Adrenal gland (tissue), 12 donors: ENCODE data around the gene METTL4. TPM values are rescaled to one million over a fixed set of nuclear protein-coding genes. Genes with fewer than 3 reads are reported as not detected.

ENCODE experiments used
- DNase-seq, 7 donors: peaks; one replicate each; pipeline ENCODE4 v3.0.0-alpha.2; 2019 to 2020
- H3K27ac ChIP-seq, 5 donors: fragments of 200-600 bp; sonication (generic) in 4 of 5; 1 replicate in 3 of 5; 2 replicates in 2 of 5; pipeline versions ENCODE4 v1.5.1 to v1.8.0; 2016 to 2020; ENCODE audit warnings: mild to moderate bottlenecking in 1 of 5
- H3K27me3 ChIP-seq: fragments of 200-600 bp; 2 replicates; pipeline ENCODE4 v1.8.0; 2021
- H3K36me3 ChIP-seq, 2 donors: fragments of 200-600 bp; replicated peaks in 1 of 2; 1 replicate in 1 of 2; 2 replicates in 1 of 2; pipeline versions ENCODE4 v1.5.1 to v1.8.0; 2018 to 2022
- H3K4me1 ChIP-seq, 2 donors: fragments of 200-600 bp; replicated peaks in 1 of 2; 1 replicate in 1 of 2; 2 replicates in 1 of 2; pipeline versions ENCODE4 v1.5.1 to v1.8.0; 2018 to 2021
- H3K4me3 ChIP-seq, 4 donors: fragments of 200-600 bp; sonication (generic) in 3 of 4; one replicate each; pipeline ENCODE4 v1.5.1; 2016 to 2018
- H3K9me3 ChIP-seq, 3 donors: fragments of 200-600 bp; sonication (generic) in 1 of 3; replicated peaks in 1 of 3; 1 replicate in 2 of 3; 2 replicates in 1 of 3; pipeline versions ENCODE4 v1.5.1 to v1.8.0; 2016 to 2021
- POLR2A ChIP-seq, 2 donors: fragments of 450-650 bp; IDR thresholded peaks; one replicate each; pipeline ENCODE4 v1.6.1; 2017; ENCODE audit warnings: antibody characterized with exemption in 2 of 2, mild to moderate bottlenecking in 2 of 2, moderate library complexity in 1 of 2
- WGBS, 4 donors: extraction: QIAGEN DNeasy Blood & Tissue Kit in 2 of 4; methylation state at CpG; one replicate each; pipeline versions ENCODE4 v1.1.5 to v1.1.7; 2013 to 2017; 5-methylcytosine and 5-hydroxymethylcytosine counted together
- intact Hi-C, 2 donors: fragments of 100-400 bp; cut with DNase I; formaldehyde crosslinking; loops; one replicate each; pipeline versions ENCODE4 v1.14.1 to v1.15.0; 2022 to 2023
- polyA plus RNA-seq, 3 donors: library from polyadenylated mRNA; stranded (reverse); fragments of 200-250 nt in 2 of 3; fragments of 350-450 nt in 1 of 3; fragmentation: Illumina TruSeq in 1 of 3; extraction: RNeasy Lipid Tissue Mini Kit (QIAGEN cat#74804) in 1 of 3; gene quantifications; one replicate each; pipeline ENCODE4 v1.2.3, GENCODE V29; 2013 to 2014
- total RNA-seq, 9 donors: library from RNA; depleted of rRNA in 4 of 9; stranded (reverse); fragments of >200 nt in 4 of 9; fragments of 120-200 nt in 1 of 9; fragmentation: NEBNext Ultra II Directional in 1 of 9; extraction: Animal tissue kit (Norgen Biotek cat#: 25700) in 1 of 9; gene quantifications; one replicate each; pipeline versions ENCODE4 v1.1.0 to v1.2.4, GENCODE V29; 2013 to 2023
- TF ChIP-seq, protein P1 (sequence below), 6 experiments: fragments of 450-650 bp in 4 of 6; fragments of 200-600 bp in 2 of 6; sonication (generic) in 1 of 6; IDR thresholded peaks; 1 replicate in 5 of 6; 2 replicates in 1 of 6; pipeline versions ENCODE4 v1.5.1 to v1.8.0; 2016 to 2021; ENCODE audit warnings: antibody characterized with exemption in 6 of 6, mild to moderate bottlenecking in 2 of 6, moderate library complexity in 1 of 6
- donor health status: healthy with polysubstance abuse.
- donor health status: Bipolar disorder and iron deficiency.
- donor health status: DM: yes; HTN: yes; CAD: no.
- donor health status: DM: no; HTN: no; CAD: no.
- donor health status: DM: no; HTN: no; CAD: no.
- donor health status: DM: yes; HTN: yes; CAD: no.

METTL4 gene
- total and polyA plus RNA-seq, 12 donors, result 1.3 to 8.7 (median 5.7) TPM

DNA sequence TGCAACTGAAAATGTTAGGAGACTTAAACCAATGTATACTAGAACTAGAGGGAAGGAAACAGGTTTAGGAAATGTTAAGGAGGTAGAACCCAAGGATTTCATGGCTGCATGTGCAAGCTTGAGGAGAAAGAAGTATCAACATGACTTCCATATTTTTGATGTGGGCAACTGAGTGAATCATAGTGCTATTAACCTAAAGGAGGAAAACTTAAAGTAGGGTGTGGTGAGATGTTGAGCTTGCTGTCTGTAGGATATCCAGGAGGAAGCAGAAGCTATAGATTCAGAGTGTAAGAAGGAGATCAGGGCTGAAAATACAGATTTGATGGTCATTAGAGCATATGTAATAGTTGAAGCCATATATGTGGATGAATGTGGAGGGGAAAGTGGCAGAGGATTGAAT, 31.5 kb upstream of the METTL4 start:
- Histone ChIP-seq H3K27me3 (no peaks in the 10 kb centered on the region), H3K9me3 (peaks cover 0 to 5% (median 0%) of the 10 kb centered on the region in 3 donors), H3K4me3 (no peak overlapping the region), H3K36me3 (no peaks in the 10 kb centered on the region), H3K27ac (no peak overlapping the region), H3K4me1 (peaks cover 0 to 3% of the 10 kb centered on the region in 2 donors)
- TF ChIP-seq, protein P1, sequence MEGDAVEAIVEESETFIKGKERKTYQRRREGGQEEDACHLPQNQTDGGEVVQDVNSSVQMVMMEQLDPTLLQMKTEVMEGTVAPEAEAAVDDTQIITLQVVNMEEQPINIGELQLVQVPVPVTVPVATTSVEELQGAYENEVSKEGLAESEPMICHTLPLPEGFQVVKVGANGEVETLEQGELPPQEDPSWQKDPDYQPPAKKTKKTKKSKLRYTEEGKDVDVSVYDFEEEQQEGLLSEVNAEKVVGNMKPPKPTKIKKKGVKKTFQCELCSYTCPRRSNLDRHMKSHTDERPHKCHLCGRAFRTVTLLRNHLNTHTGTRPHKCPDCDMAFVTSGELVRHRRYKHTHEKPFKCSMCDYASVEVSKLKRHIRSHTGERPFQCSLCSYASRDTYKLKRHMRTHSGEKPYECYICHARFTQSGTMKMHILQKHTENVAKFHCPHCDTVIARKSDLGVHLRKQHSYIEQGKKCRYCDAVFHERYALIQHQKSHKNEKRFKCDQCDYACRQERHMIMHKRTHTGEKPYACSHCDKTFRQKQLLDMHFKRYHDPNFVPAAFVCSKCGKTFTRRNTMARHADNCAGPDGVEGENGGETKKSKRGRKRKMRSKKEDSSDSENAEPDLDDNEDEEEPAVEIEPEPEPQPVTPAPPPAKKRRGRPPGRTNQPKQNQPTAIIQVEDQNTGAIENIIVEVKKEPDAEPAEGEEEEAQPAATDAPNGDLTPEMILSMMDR (IDR thresholded peaks at IDR 0.05), result no peak
- TF ChIP-seq POLR2A (IDR thresholded peaks at IDR 0.05), result no peak
- no peak for DNase-seq
- intact Hi-C loops, result no loop called here

DNA sequence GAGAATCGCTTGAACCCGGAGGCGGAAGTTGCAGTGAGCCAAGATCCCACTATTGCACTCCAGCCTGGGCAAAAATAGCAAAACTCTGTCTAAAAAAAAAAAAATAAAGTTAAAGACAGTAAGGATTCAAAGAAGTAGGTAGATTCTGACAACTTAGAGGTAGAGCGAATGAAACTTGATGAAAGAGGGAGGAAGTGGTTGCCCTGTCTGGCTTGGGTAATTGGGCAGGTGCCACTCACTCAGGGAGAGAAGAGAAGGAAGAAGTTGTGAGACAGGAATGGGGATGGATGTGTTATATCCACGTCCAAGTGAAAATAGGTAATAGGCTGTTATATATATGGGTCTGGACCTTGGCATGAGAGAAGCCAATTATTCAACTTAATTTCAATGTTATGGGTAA, 26.3 kb upstream of the METTL4 start:
- Histone ChIP-seq H3K4me3 (no peak overlapping the region), H3K4me1 (no peaks in the 10 kb centered on the region), H3K9me3 (no peaks in the 10 kb centered on the region), H3K27me3 (no peaks in the 10 kb centered on the region), H3K36me3 (no peaks in the 10 kb centered on the region), H3K27ac (no peak overlapping the region)
- 93 to 98% (median 95%) methylated on average over 5 of the region's 5 CpGs for WGBS, 4 donors
- intact Hi-C loops, result no loop called here
- no peak for TF ChIP-seq POLR2A (IDR thresholded peaks at IDR 0.05)
- TF ChIP-seq, protein P1 (IDR thresholded peaks at IDR 0.05), result no peak
- no peak for DNase-seq

DNA sequence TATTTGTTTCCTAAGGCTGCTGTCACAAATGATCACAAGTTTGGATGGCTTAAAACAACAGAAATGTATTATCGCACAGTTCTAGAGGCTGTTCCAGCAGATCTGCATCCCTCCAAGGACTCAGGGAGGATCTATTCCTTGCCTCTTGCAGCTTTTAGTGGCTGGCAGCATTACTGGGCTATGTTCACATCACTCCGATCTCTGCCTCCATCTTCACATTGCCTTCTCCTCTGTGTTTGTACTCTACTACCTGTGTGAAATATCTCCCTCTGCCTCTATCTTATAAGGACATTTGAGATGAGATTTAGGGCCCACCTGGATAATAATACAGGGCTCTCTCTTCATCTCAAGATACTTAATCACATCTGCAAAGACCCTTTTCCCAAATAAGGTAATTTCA, 19.0 kb upstream of the METTL4 start:
- TF ChIP-seq, protein P1 (IDR thresholded peaks at IDR 0.05), result no peak
- TF ChIP-seq POLR2A (IDR thresholded peaks at IDR 0.05), result no peak

DNA sequence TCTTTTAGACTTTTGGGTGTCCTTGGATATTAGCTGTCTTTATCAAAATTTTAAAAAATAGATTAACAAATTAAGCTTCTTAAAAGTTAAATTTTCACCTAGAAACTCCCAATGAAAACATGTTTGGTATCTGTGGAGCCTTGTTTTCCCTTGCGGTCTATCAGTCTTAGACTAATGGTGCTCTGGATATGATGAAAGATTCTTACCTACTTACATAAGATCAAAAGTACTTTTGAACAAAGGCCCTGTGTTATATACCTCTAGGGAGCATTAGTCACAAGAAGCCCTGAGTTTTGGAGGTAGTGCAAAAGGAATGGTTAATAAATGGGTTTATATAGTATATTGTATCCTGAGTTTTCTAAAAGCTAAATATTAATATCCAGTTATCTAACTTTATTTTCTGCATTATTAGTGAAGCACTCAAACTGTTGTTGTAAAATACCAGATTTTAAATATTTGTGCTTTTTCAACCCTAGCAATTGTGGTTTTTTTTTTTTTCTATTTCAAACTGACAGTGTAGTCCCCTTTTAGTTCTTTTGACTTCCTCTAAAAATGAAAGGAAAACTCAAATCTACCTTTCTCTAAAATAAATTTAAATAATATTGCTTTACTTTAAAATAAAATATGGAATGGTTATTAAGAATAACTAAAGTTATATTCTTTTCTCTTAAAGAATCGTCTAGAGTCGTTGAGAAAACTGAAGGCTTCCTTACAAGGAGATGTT, 18.2 kb upstream of the METTL4 start:
- WGBS, 4 donors, result 87 to 94% (median 90%) methylated on average over 3 of the region's 3 CpGs
- DNase-seq, result no peak
- TF ChIP-seq, protein P1 (IDR thresholded peaks at IDR 0.05), result no peak
- TF ChIP-seq POLR2A (IDR thresholded peaks at IDR 0.05), result no peak
- no peak overlapping the region for H3K27ac ChIP-seq
- no peaks in the 10 kb centered on the region for H3K4me1 ChIP-seq
- H3K36me3 ChIP-seq, result no peaks in the 10 kb centered on the region
- no peaks in the 10 kb centered on the region for H3K9me3 ChIP-seq
- no peak overlapping the region for H3K4me3 ChIP-seq
- no peaks in the 10 kb centered on the region for H3K27me3 ChIP-seq
- intact Hi-C loops, result no loop called here

More for the DNA sequence above, 19.0 kb upstream of the METTL4 start:
- no peak overlapping the region for H3K4me3 ChIP-seq
- H3K27me3 ChIP-seq, result no peaks in the 10 kb centered on the region
- H3K27ac ChIP-seq, result no peak overlapping the region
- 84 to 100% (median 90%) methylated on average over 2 of the region's 2 CpGs for WGBS, 4 donors
- H3K9me3 ChIP-seq, result no peaks in the 10 kb centered on the region
- H3K36me3 ChIP-seq, result no peaks in the 10 kb centered on the region
- H3K4me1 ChIP-seq, result no peaks in the 10 kb centered on the region
- intact Hi-C loops, result no loop called here
- DNase-seq, result no peak
